GM12878 (cell line): ENCODE measurements around the gene PDIK1L. TPM values are rescaled to one million over a fixed set of nuclear protein-coding genes. Genes with fewer than 3 reads are reported as not detected.

Experiments used
- ASH2L ChIP-seq: fragments of 300-600, 200-600 bp; sonication (generic); IDR thresholded peaks from 2 replicates; pipeline ENCODE4 v1.6.1; 2017; ENCODE audit warnings: low read depth, mild to moderate bottlenecking, borderline replicate concordance
- ATF2 ChIP-seq: IDR thresholded peaks from 2 replicates; pipeline ENCODE4 v1.6.1; 2012; ENCODE audit warnings: low read length, inconsistent platforms
- BHLHE40 ChIP-seq, 2 experiments: fragments of 450-650 bp in 1 of 2; IDR thresholded peaks; 2 replicates each; pipeline ENCODE4 v1.6.1; 2011 to 2017; ENCODE audit warnings: low read depth in 2 of 2, borderline replicate concordance in 1 of 2, improper control_type of control experiment in 1 of 2, low read length in 1 of 2, mild to moderate bottlenecking in 1 of 2
- FOS ChIP-seq: IDR thresholded peaks from 3 replicates; pipeline ENCODE4 v1.6.1; 2011; ENCODE audit warnings: borderline replicate concordance; ENCODE audit not compliant: insufficient read length; ENCODE audit errors: extremely low read depth
- GATAD2B ChIP-seq: fragments of 450-650 bp; conservative IDR thresholded peaks from 2 replicates; pipeline ENCODE4 v1.6.1; 2017; ENCODE audit warnings: low read depth, mild to moderate bottlenecking, moderate library complexity
- JUNB ChIP-seq: IDR thresholded peaks from 2 replicates; pipeline ENCODE4 v1.6.1; 2016; ENCODE audit warnings: antibody characterized with exemption, mild to moderate bottlenecking
- JUND ChIP-seq: IDR thresholded peaks from 2 replicates; pipeline ENCODE4 v1.6.1; 2012; ENCODE audit warnings: low read depth, mild to moderate bottlenecking, low read length, improper control_type of control experiment, moderate library complexity
- NFXL1 ChIP-seq: fragments of 450-650 bp; IDR thresholded peaks from 2 replicates; pipeline ENCODE4 v1.6.1; 2017; ENCODE audit warnings: antibody characterized with exemption, mild to moderate bottlenecking, borderline replicate concordance
- POLR2AphosphoS5 ChIP-seq: IDR thresholded peaks from 2 replicates; pipeline ENCODE4 v1.6.1; 2011; ENCODE audit warnings: mild to moderate bottlenecking, low read length, inconsistent platforms
- POU2F2 ChIP-seq: IDR thresholded peaks from 3 replicates; pipeline ENCODE4 v1.6.1; 2011; ENCODE audit warnings: low read depth, mild to moderate bottlenecking, low read length, borderline replicate concordance
- RUNX3 ChIP-seq: IDR thresholded peaks from 2 replicates; pipeline ENCODE4 v1.6.1; 2012; ENCODE audit warnings: low read length, inconsistent platforms
- TARDBP ChIP-seq: IDR thresholded peaks from 2 replicates; pipeline ENCODE4 v1.6.1; 2016; ENCODE audit warnings: borderline replicate concordance
- TBL1XR1 ChIP-seq: IDR thresholded peaks from 2 replicates; pipeline ENCODE4 v1.6.1; 2012; ENCODE audit warnings: low read depth, low read length, improper control_type of control experiment
- WRNIP1 ChIP-seq: IDR thresholded peaks from 2 replicates; pipeline ENCODE4 v1.6.1; 2011; ENCODE audit warnings: low read depth, low read length, improper control_type of control experiment, borderline replicate concordance
- ZNF217 ChIP-seq: fragments of 450-650 bp; IDR thresholded peaks from 2 replicates; pipeline ENCODE4 v1.6.1; 2017; ENCODE audit warnings: antibody characterized with exemption, mild to moderate bottlenecking
- ZNF687 ChIP-seq: fragments of 450-650 bp; IDR thresholded peaks from 2 replicates; pipeline ENCODE4 v1.6.1; 2017; ENCODE audit warnings: mild to moderate bottlenecking, moderate library complexity
- polyA plus RNA-seq, 11 experiments: library from polyadenylated mRNA; depleted of rRNA in 4 of 11; unstranded in 6 of 11; stranded (reverse) in 5 of 11; fragments of >200 nt; fragmentation: Nextera tagmentation in 4 of 11; fragmentation: Illumina TruSeq in 1 of 11; extraction: Ambion mirVana in 4 of 11; extraction: Trizol in 1 of 11; gene quantifications; 1 replicate in 1 of 11; 2 replicates in 10 of 11; pipeline versions ENCODE4 v1.2.1 to v1.2.3, GENCODE V29; 2011 to 2016; ENCODE audit warnings: inconsistent platforms in 2 of 11, missing spikeins in 2 of 11, low read depth in 1 of 11
- total RNA-seq, 4 experiments: library from RNA; depleted of rRNA in 3 of 4; stranded (reverse); fragments of >200 nt in 3 of 4; fragmentation: Illumina TruSeq in 1 of 4; extraction: Trizol in 1 of 4; gene quantifications; 2 replicates each; pipeline versions ENCODE4 v1.2.1 to v1.2.3, GENCODE V29; 2013 to 2021
- TF ChIP-seq, protein P1 (sequence below): fragments of 450-650 bp; IDR thresholded peaks from 2 replicates; pipeline ENCODE4 v1.6.1; 2016; ENCODE audit warnings: mild to moderate bottlenecking, moderate library complexity, borderline replicate concordance

The PDIK1L gene
- total and polyA plus RNA-seq, 10 of the 15 experiments (the other 5 are each of a cell fraction or from before 2014, with no cell fraction given): 4.0 to 15.9 (median 10.5) TPM

DNA sequence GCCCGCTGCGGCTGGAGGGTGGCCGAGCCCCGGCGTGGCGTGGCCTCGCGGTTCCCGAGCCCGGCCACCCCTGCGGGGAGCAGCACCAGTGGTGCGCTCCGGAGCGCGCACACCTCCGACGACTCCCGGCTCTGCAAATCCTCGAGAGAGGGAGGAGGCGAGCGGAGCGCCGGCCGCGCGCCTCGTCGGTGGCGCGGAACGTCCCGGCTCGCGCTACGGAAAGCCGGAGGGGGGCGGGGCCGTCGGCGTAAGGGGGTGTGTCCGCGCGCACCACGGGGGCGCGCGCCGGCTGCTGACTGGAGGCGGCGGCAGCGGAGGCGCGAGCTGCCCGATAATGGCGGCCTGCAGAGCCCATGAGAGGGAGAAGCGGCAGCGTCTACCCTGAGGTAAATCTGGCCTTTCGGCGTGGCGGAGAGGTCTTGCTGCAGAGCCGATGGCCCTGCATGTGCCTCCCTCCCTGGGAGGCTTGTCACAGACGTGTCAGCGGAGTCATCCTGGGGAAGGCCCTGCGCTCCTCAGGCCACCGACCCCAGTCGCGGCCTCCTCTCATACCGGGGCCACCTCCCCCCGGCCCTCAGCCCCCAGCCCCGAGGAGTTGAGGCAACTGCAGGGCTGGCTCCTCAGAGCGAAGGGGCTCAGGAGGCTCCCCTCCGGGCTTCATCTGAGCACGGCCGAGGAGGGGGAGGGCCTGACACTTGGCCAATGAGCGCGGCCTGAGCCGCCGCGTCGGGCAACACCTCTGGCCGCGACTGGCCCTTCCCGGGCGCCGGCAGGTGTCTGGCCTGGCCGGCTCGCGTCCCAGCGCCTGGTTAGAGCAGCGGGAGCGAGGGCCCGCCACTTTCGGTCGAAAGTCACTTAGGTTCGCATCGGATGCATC, at the start of gene PDIK1L (continued):
- TF ChIP-seq ZNF687 (0 out of 2 replicates have a peak, but pooled peaks have one; percentile 40), POLR2AphosphoS5 (peak; percentile 68), BHLHE40 (IDR thresholded peaks at IDR 0.05; ENCODE audit: borderline replicate concordance in 1 of 2, low read depth in 2 of 2, low read length in 1 of 2) (peak; percentile 68 to 94), NFXL1 (no peak), FOS (no peak), ZNF217 (no peak), RUNX3 (peak; percentile 48), POU2F2 (0 out of 3 replicates have a peak, but pooled peaks have one; percentile 71), ASH2L (peak; percentile 56; the same call in 1 of the 2 replicates), GATAD2B (peak; percentile 18; the same call in 1 of the 2 replicates), TARDBP (0 out of 2 replicates have a peak, but pooled peaks have one; percentile 33), WRNIP1 (no peak), TBL1XR1 (0 out of 2 replicates have a peak, but pooled peaks have one; percentile 12), JUNB (no peak), JUND (peak; percentile 91; the same call in 1 of the 2 replicates), ATF2 (no peak)
- TF ChIP-seq, protein P1, sequence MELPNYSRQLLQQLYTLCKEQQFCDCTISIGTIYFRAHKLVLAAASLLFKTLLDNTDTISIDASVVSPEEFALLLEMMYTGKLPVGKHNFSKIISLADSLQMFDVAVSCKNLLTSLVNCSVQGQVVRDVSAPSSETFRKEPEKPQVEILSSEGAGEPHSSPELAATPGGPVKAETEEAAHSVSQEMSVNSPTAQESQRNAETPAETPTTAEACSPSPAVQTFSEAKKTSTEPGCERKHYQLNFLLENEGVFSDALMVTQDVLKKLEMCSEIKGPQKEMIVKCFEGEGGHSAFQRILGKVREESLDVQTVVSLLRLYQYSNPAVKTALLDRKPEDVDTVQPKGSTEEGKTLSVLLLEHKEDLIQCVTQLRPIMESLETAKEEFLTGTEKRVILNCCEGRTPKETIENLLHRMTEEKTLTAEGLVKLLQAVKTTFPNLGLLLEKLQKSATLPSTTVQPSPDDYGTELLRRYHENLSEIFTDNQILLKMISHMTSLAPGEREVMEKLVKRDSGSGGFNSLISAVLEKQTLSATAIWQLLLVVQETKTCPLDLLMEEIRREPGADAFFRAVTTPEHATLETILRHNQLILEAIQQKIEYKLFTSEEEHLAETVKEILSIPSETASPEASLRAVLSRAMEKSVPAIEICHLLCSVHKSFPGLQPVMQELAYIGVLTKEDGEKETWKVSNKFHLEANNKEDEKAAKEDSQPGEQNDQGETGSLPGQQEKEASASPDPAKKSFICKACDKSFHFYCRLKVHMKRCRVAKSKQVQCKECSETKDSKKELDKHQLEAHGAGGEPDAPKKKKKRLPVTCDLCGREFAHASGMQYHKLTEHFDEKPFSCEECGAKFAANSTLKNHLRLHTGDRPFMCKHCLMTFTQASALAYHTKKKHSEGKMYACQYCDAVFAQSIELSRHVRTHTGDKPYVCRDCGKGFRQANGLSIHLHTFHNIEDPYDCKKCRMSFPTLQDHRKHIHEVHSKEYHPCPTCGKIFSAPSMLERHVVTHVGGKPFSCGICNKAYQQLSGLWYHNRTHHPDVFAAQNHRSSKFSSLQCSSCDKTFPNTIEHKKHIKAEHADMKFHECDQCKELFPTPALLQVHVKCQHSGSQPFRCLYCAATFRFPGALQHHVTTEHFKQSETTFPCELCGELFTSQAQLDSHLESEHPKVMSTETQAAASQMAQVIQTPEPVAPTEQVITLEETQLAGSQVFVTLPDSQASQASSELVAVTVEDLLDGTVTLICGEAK: no peak
